Measurements from ENCODE around the gene SLC26A6. TPM values are rescaled to one million over a fixed set of nuclear protein-coding genes. Genes with fewer than 3 reads are reported as not detected.

Gene SLC26A6
- total RNA-seq, 1 experiment from 2014 or later: 54.7 TPM

GRCh38 chr3:48612309-48612708, 23.0 kb downstream of the SLC26A6 start:
- TF ChIP-seq CTCF (IDR thresholded peaks at IDR 0.05; ENCODE audit: insufficient read depth in 1 of 2, low read depth in 1 of 2, low read length in 1 of 2, severe bottlenecking in 1 of 2, unreplicated experiment in 1 of 2): no peak
- POLR2A ChIA-PET: no interaction called here
- Mint-ChIP-seq H3K9me3 (ENCODE audit: unreplicated experiment) (no peaks in the 10 kb centered on the region), H3K27me3 (ENCODE audit: insufficient read depth, unreplicated experiment) (no peaks in the 10 kb centered on the region), H3K36me3 (ENCODE audit: insufficient read depth, unreplicated experiment) (peaks cover 27% of the 10 kb centered on the region), H3K27ac (ENCODE audit: unreplicated experiment) (no peak overlapping the region), H3K4me3 (ENCODE audit: unreplicated experiment) (no peak overlapping the region), H3K4me1 (ENCODE audit: low read depth, unreplicated experiment) (peaks cover 7% of the 10 kb centered on the region)
- Histone ChIP-seq H3K36me3 (ENCODE audit: control insufficient read depth, insufficient read depth, low read length) (peaks cover 3% of the 10 kb centered on the region; the same call in 1 of the 2 replicates), H3K9me3 (peaks cover 11% of the 10 kb centered on the region), H3K4me1 (peaks cover 11% of the 10 kb centered on the region), H3K27me3 (replicated peaks; ENCODE audit: control insufficient read depth, insufficient read depth, low read length) (no peaks in the 10 kb centered on the region), H3K4me3 (ENCODE audit: low read depth, low read length) (no peak overlapping the region)
- BruUV-seq (replicated peaks): no TSS peak
- DNase-seq: no peak
- CTCF ChIA-PET: interaction anchor here (0.7 kb wide), 2 partner anchors 142 to 376 kb away, joined by 4 to 5 read pairs; no protein-coding TSS in a partner anchor
- intact Hi-C loops (cut with micrococcal nuclease; ENCODE audit: unreplicated experiment): no loop called here

GRCh38 chr3:48609088-48610005, 25.9 kb downstream of the SLC26A6 start, which contains the start of gene UQCRC1:
TSS of gene UQCRC1 (minus strand) at chr3:48609646. CDS start at chr3:48609620, 26 bp downstream.
- Histone ChIP-seq H3K9me3 (no peaks in the 10 kb centered on the region), H3K36me3 (ENCODE audit: control insufficient read depth, insufficient read depth, low read length) (peaks cover 5% of the 10 kb centered on the region; the same call in 1 of the 2 replicates), H3K4me1 (peaks cover 11% of the 10 kb centered on the region), H3K27me3 (replicated peaks; ENCODE audit: control insufficient read depth, insufficient read depth, low read length) (no peaks in the 10 kb centered on the region), H3K4me3 (ENCODE audit: low read depth, low read length) (peak within 1 kb of the TSS; percentile 87)
- peak; percentile 91 to 95 for DNase-seq
- peaks cover 7% of the 10 kb centered on the region for H3K4me1 Mint-ChIP-seq (ENCODE audit: low read depth, unreplicated experiment)
- H3K9me3 Mint-ChIP-seq (ENCODE audit: unreplicated experiment): no peaks in the 10 kb centered on the region
- peak within 1 kb of the TSS; percentile 96 for H3K27ac Mint-ChIP-seq (ENCODE audit: unreplicated experiment)
- no TSS peak for BruUV-seq (replicated peaks)
- peaks cover 49% of the 10 kb centered on the region for H3K36me3 Mint-ChIP-seq (ENCODE audit: insufficient read depth, unreplicated experiment)
- H3K27me3 Mint-ChIP-seq (ENCODE audit: insufficient read depth, unreplicated experiment): no peaks in the 10 kb centered on the region
- CTCF ChIA-PET: interaction anchor here (0.5 to 1.5 kb wide), 4 partner anchors 15 to 136 kb away, joined by 3 to 4 read pairs (median 4); no protein-coding TSS in a partner anchor
- peak within 1 kb of the TSS; percentile 91 for H3K4me3 Mint-ChIP-seq (ENCODE audit: unreplicated experiment)
- intact Hi-C loops (cut with micrococcal nuclease; ENCODE audit: unreplicated experiment): loop anchor here (1.0 to 2.0 kb wide), 3 partner anchors 26 to 53 kb away; partner anchors contain the start of genes CELSR3, PFKFB4 and SLC26A6
- peak; percentile 45 to 68 for TF ChIP-seq CTCF (IDR thresholded peaks at IDR 0.05; ENCODE audit: insufficient read depth in 1 of 2, low read depth in 1 of 2, low read length in 1 of 2, severe bottlenecking in 1 of 2, unreplicated experiment in 1 of 2)
- POLR2A ChIA-PET: interaction anchor here (0.6 to 1.0 kb wide), 2 partner anchors 54 to 55 kb away, joined by 3 read pairs; no protein-coding TSS in a partner anchor

DNA sequence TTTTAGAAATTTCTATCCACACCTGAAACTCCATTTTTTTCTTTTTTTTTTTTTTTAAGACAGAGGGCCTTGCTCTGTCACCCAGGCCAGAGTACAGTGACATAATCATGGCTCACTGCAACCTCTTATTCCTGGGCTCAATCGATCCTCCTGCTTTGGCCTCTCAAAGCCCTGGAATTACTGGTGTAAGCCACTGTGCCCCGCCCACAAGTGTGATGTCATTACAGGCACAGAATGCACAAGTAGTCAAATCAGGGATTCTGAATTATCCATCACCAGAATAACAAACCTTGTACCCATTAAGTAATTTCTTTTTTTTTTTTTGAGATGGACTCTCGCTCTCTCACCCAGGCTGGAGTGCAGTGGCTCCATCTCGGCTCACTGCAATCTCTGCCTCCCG, 27.7 kb downstream of the SLC26A6 start:
- TF ChIP-seq CTCF (IDR thresholded peaks at IDR 0.05; ENCODE audit: insufficient read depth in 1 of 2, low read depth in 1 of 2, low read length in 1 of 2, severe bottlenecking in 1 of 2, unreplicated experiment in 1 of 2): no peak
- peaks cover 11% of the 10 kb centered on the region for H3K4me1 ChIP-seq
- Mint-ChIP-seq H3K9me3 (ENCODE audit: unreplicated experiment) (no peaks in the 10 kb centered on the region), H3K4me1 (ENCODE audit: low read depth, unreplicated experiment) (peaks cover 7% of the 10 kb centered on the region), H3K4me3 (ENCODE audit: unreplicated experiment) (peak overlapping the region; percentile 91), H3K27me3 (ENCODE audit: insufficient read depth, unreplicated experiment) (no peaks in the 10 kb centered on the region), H3K36me3 (ENCODE audit: insufficient read depth, unreplicated experiment) (peaks cover 66% of the 10 kb centered on the region), H3K27ac (ENCODE audit: unreplicated experiment) (no peak overlapping the region)
- no peak overlapping the region for H3K4me3 ChIP-seq (ENCODE audit: low read depth, low read length)
- intact Hi-C loops (cut with micrococcal nuclease; ENCODE audit: unreplicated experiment): no loop called here
- BruUV-seq (replicated peaks): no TSS peak
- ChIA-PET POLR2A (no interaction called here), CTCF (interaction anchor here (0.9 kb wide), 1 partner anchor 311 kb away, joined by 9 read pairs; no protein-coding TSS in a partner anchor)
- H3K36me3 ChIP-seq (ENCODE audit: control insufficient read depth, insufficient read depth, low read length): peaks cover 7% of the 10 kb centered on the region
- no peak for DNase-seq
- H3K27me3 ChIP-seq (replicated peaks; ENCODE audit: control insufficient read depth, insufficient read depth, low read length): no peaks in the 10 kb centered on the region
- H3K9me3 ChIP-seq: no peaks in the 10 kb centered on the region
